HG02970 (cell line): ENCODE data around the gene LCN12.

Experiments used
- ATAC-seq: cut with Tn5 transposase; IDR thresholded peaks from one replicate; pipeline ENCODE4 v1.9.1; 2021; ENCODE audit warnings: mild to moderate bottlenecking, moderate library complexity, moderate number of reproducible peaks; ENCODE audit not compliant: unreplicated experiment, low FRiP score

LCN12 gene, protein sequence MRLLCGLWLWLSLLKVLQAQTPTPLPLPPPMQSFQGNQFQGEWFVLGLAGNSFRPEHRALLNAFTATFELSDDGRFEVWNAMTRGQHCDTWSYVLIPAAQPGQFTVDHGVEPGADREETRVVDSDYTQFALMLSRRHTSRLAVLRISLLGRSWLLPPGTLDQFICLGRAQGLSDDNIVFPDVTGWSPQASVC

DNA sequence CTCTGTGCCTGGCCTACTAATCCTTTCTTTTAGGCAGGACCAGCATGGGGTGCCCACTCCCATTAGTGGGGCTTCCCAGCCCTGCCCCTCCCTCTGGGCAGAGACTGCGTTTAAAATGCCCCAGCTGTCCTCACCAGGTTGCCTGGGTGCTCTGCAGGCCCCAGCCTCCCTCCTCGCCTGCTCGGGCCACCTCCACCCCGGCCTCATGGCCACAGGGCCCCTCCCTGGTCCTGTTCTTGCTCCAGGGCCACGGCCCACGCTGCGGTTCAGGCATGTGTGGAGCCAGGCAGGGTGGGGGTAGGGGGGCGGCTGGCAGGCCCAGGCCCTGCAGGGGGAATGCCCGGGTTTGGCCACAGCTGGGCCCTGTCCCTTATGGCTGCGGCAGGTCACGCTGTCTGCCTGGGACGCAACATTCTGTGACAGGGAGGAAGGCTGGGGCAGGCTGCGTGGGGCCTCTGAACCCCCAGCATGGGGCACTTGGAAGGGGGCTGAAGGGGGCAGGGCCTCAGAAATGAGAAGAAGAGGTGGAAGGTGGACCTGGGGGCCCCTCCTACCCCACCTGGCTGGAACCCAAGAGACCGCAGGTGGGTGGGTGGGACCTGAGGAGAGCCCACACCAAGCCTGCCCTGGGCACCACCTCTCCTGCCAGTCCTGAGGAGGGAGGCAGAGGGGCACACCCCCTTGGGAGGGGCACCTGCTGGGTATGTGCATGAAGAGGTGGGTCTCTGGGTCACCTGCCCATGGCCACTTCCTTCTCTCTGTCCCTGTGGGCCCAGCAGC, at the start of gene LCN12:
LCN12 (plus strand) TSS at position 733 of the 780 bp plus-strand sequence. CDS start 55 bp downstream, outside the sequence.
- no peak for ATAC-seq

DNA sequence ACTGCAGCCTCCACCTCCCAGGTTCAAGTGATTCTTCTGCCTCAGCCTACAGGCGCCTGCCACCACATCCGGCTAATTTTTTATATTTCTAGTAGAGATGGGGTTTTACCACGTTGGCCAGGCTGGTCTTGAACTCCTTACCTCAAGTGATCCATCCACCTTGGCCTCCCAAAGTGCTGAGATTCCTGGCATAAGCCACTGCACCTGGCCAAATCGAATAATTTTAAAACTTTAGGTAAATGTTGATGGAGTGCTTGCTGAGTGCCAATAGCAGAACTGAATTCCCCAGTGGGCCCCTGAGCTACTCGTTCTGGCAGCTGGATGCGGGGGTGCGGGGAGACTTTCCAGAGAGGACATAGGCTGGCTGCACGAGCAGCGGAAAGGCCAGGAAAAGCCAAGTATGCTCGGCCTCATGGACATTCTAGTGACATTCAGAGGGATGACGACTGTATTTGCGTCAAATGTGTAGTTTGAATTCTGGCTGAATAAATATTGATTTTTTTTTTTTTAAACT, 49.0 kb upstream of the LCN12 start:
- no peak for ATAC-seq

DNA sequence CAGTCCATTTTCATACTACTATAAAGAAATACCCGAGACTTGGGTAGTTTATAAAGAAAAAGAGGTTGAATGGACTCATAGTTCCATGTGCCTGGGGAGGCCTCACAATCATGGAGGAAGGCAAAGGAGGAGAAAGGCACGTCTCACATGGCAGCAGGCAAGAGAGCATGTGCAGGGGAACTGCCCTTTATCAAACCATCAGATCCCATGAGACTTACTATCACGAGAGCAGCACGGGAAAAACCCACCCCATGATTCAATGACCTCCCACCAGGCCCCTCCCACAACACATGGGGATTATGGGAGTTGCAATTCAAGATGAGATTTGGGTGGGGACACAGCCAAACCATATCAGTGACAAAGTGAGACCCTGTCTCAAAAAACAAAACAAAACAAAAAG, 45.8 kb upstream of the LCN12 start:
- no peak for ATAC-seq

DNA sequence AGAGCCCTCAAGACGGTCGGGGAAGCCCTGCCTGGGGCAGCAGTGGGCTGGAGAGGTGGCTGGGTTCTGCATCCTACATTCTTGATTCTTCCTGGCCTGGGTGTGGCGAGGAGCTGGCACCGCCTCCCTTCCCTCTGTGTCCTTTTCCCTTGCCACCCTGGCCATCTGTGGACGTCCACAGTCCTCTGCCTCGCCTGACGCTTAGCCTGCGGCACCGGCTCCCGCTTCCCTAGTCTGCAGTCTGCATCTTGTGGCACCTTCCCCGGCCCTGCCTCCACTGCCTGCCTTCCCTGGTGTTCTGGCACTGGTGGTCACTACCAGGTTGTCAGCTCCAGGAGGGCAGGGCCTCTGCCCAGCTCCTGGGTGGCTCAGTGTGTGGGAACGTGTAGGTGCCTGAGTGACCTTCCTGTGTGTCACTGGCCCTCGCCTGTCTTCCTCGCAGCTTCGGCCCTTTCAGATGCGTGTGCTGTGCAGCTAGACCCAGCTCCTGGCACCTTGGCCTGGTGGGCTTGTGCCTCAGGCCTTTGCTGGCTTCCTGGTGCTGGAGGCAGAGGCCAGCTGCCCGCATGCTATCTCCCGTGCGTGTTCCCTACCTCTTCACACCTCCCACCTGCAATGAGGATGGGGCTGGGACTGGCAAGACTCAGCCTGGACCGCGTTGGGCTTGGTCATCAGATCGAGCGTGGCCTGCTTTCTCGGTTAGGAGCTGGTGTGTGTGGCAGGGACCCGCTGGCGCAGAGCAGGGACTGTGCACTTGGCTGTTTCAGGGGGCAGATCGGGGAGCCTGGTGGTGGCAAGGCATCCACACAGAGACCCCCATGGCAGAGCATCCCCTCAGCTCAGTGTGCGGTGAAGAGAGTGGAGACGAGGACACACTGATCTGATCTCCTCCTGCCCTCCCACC, 44.8 kb upstream of the LCN12 start:
- no peak for ATAC-seq

DNA sequence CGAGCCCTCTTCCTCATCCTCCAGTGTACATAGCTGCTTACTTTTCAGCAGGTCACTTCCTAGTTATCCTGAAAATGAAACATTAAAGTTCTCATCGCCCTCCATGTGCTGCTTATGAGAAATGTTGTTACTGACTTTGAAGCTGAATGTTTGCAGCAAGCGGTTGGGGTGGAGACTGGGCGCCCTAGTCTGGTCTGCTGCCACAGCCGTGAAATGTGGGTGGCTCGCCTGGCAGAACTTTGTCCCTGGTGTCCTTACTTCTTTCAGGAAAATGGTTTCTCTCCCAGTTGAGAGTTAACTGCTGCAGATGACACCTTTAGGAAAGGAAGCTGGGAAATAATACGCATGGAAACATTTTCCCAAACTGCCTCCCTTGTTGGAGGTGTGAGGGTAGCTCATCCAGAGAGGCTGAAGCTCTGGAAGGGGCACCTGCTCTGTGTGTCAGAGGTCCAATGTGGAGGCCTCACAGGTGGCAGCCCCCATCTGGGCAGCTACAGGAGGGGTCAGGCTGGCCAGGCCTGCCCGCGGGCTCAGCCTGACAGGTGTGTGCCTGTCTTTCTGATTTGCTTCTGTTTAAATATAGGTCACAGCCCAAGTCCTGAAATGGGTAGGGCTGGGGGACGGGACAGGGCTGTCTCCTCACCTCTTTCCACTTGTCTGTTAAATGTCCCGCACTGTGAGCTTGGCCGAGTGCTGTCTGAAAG, 41.7 kb upstream of the LCN12 start:
- no peak for ATAC-seq

DNA sequence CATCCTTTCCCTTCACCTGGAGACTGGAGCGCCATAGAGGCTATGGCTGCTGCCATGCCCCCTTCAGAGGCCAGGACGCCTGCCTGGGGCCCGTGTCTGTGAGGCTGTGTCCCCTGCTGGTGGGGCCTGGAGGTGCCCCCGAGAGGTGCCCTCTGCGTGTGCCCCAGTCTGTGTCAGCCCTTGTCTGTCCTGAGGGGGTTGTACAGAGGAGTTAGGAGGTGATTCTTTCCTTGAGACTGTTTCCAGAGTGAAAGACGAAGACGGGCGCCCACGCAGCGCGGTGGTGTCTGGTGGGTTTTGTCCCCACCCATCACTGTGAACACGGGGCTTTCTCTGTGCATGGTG, 41.2 kb upstream of the LCN12 start:
- no peak for ATAC-seq

DNA sequence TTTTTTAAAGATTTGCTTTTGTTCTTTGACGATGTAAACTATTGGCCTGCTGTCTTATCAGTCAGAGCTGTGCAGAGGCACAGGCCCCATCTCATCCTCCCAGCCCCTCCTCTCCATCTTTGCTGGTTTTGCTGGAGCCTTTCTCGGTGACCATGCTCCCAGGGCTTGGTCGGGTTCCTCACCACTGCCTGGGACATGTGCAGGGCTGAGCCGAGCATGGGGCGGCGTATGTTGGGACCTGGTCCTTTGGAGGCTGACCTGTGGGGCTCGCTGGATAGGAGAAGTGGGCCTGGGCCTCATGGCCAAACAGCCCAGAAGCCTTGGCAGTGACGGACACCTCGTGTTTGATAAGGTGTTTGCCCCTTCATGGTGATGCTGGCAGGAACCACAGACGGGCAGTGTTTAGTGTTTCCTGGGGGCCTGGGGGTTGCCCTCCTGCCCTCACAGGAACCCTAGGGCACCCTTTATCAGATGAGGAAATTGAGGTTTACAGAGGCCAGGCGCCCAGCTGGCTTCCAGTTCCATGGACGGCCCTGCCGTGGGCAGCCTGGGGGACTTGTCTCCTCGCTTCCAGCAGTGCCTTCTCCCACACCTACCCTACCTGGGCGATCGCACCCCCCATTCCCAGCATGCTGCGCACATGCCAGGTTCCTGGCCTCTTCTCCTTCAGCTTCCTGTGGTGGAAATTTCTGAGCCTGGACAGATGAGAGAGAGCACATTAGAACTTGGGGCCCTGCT, 38.2 kb upstream of the LCN12 start:
- no peak for ATAC-seq

DNA sequence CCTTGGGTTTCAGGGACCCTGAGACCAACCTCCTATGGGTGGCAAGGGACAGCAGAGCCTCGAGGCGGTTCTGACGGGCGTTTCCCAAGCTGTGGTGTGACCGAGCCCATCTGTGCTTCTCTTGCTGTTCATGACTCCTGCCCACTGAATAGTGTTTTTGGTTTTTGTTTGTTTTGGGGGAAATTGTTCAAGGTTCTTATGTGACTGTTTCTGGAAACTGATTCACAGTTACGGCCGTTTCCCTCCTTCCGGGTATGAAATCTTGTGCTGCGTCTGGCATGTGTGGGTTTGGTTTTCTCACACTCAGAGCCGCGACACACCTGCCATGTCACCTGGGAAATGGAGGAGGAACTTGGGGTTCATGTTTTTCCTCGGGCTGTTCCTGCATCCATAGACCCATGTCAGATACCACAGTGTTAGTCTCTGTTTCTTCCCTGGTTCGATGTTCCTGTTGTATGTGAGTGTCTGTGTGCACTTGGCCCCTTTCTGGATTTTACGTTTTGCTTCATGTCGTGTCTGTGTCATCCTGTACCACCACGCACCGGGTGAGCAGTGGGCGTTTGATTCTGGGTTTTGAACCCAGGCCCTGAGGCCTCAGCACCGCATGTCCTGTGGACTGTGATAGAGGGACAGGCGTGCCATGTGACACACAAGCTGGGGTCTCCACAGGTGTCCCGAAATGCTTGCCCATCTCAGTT, 36.3 kb upstream of the LCN12 start:
- no peak for ATAC-seq

DNA sequence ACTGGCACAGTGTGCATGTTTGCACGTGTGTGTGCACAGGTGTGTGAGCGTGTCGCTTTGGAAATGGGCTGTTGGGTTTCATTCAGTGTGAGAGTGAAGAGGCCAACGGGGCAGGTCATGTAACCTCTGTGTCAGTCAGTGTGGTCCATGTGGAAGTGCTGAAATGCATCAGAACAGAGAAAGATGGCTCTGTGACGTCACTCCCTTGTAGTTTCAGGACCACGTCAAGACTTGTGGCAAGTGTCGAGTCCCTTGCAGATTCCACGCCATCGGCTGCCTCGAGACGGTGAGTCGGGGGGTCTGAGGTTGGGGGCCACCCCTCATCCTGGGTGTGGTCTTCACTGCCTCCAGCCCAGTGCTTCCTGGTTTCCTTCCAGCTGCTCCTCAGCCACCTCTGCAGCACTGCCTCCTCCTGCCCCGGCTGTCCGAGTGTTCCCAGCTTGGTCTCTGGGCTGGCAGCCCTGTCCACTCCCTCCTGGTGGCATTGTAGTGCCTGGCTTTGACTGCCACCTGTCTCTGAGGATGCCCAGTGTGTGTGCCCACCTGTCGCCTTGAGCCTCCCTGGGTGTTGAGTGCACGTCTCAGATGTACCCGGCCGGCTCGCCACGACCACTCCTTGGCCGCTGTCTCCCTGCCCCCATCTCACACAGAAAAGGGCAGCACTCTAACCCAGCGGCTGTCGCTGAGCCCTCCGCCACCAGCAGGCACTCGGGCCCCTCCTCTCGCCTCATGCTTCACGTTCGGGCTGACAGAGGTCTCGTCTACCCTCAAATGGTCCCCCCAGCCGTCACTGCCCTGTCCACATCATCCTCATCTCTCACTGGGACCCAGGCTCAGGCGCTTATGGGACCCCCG, 35.5 kb upstream of the LCN12 start:
- no peak for ATAC-seq

DNA sequence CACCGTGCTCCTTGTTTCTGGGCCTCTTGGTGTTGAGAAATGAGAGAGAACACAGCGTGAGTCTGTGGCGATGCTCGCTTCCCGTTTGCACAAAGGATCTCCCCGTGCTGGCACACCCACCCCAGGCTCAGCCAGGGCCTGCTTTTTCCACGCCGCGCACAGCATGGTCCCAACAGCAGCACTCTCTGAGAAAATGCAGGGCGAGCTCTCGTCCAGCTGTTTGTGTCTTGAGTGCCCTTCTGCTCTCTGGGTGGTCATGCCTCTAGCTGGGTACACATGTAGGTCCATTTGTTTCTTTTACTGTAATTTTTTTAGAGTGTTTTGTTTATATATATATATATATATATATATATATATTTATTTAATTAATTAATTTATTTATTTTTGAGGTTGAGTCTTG, 34.2 kb upstream of the LCN12 start:
- no peak for ATAC-seq

DNA sequence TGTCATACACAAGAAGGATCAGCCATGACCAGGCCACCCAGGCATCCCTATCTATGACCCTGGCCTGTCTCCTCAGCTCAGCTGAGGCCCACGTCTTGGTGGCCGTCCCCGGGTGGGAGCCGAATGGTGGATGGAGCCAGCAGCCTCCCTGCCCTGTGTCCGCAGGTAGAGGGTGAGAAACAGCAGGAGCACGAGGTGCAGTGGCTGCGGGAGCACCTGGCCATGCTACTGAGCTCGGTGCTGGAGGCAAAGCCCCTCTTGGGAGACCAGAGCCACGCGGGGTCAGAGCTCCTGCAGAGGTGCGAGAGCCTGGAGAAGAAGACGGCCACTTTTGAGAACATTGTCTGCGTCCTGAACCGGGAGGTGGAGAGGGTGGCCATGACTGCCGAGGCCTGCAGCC, 32.0 kb upstream of the LCN12 start:
- no peak for ATAC-seq

DNA sequence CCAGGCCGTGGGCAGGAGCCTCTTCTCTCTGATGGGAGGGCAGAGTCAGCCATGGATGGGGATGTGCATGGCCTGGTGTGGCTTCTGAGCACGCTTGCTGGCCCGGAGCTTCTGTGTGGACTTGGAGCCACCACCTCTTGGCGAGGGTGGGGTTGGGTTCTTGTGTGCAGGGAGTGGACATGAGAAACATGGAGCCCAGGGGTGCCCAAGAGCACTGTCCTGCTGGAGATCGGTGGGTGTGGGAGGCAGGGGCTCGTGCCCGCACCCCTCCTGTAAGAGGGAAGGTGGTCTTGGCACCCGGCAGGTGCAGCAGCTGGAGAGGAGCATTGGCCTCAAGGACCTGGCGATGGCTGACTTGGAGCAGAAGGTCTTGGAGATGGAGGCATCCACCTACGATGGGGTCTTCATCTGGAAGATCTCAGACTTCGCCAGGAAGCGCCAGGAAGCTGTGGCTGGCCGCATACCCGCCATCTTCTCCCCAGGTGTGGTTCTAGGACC, 31.3 kb upstream of the LCN12 start:
- ATAC-seq = no peak

DNA sequence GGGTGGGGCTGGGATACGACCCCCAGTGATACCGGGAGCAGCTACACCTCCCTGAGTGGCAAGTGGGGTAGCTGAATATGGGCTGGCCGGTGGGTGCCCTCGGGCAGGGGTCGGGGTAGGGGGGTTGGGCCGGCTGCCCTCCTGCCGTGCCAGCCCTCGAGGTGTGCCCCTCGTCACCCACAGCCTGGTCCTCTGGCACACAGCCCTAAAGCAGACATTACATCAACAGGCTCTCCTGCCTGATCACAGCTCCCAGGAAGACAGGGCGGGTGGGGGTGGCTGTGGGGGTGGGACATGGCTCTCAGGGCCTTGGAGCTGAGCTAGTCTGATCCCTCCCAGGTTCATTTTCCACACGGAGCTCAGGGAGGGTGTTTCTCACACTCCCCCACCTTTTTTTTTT, 30.8 kb upstream of the LCN12 start:
- no peak for ATAC-seq

DNA sequence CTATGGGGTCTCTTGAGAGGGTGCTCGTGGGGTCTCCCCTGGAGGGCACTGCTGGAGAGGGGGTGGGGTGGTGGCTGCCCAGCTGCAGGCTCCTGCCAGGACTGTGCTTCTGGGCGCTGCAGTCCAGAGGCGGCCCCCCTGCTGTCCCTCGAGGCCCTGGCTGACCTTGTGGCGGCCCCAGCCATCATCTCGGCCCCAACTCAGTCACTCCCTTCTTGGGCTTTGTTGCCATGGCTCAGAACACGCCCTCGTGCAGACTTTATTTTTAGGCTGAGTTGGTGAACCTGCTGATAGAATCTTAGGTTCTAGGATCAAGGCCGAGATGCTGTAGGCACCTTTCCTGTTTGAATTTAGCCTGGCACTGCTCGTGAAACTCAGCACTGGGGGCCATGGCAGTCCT, 30.4 kb upstream of the LCN12 start:
- no peak for ATAC-seq

DNA sequence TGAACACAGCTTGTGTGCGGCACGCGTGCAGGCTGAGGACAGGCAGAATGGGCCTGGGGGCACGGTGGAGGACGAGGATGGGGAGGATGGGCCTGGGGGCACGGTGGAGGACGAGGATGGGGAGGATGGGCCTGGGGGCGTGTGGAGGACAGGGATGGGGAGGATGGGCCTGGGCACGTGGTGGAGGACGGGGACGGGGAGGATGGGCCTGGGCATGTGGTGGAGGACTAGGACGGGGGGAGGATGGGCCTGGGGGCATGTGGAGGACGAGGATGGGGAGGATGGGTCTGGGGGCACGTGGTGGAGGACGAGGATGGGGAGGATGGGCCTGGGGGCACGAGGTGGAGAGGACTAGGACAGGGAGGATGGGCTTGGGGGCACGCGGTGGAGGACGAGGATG, 29.5 kb upstream of the LCN12 start:
- ATAC-seq = no peak

DNA sequence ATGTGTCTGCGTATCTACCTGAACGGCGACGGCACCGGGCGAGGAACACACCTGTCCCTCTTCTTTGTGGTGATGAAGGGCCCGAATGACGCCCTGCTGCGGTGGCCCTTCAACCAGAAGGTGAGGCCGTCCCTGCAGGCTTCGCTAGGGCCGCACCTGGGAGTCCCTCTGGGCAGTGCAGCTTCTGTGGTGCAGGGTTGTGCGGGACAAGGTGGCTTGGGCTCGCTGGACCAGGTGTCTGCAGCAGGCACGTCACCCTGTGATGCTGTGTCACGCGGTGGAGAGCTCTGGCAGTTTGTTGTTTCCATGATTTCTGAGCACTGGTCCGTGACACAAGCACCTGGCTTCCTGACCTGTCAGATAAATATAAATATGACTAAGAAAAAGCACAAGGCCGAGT, 28.2 kb upstream of the LCN12 start:
- no peak for ATAC-seq

DNA sequence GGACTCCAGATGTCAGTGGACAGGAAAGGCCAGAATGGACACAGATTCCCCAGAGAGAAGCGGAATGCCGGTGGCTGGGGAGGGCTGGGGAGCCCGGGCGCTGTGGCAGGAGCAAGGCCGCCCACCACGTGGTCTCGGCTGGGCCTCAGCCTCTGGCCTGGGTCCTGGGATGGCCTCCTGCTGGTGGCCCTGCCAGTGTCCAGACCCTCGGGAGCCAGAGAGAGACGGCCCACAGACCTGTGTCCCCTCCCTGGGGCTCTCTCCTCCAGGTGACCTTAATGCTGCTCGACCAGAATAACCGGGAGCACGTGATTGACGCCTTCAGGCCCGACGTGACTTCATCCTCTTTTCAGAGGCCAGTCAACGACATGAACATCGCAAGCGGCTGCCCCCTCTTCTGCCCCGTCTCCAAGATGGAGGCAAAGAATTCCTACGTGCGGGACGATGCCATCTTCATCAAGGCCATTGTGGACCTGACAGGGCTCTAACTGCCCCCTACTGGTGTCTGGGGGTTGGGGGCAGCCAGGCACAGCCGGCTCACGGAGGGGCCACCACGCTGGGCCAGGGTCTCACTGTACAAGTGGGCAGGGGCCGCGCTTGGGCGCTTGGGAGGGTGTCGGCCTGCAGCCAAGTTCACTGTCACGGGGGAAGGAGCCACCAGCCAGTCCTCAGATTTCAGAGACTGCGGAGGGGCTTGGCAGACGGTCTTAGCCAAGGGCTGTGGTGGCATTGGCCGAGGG, 26.5 kb upstream of the LCN12 start:
- no peak for ATAC-seq
